AG09319 (cell line): ENCODE data around the gene MYOCD.

Experiments
- DNase-seq: peaks from one replicate; pipeline ENCODE4 v3.0.0-alpha.2; 2010; ENCODE audit warnings: low read depth; ENCODE audit errors: extremely low read depth
- CTCF ChIP-seq: IDR thresholded peaks from 2 replicates; pipeline ENCODE4 v1.5.1; 2011; ENCODE audit warnings: low read depth, mild to moderate bottlenecking, inconsistent platforms, low read length, moderate library complexity

Gene MYOCD

GRCh38 chr17:12815642-12816141 is 150.0 kb downstream of the MYOCD start:
- no peak for TF ChIP-seq CTCF
- DNase-seq, result no peak
